DND-41 (cell line): ENCODE results near the gene MAGEA2.
"Not testable (repeated sequence)": the region's sequence is repeated elsewhere in the genome, so short reads cannot be mapped to it uniquely, and the experiment has no call there.

Source experiments
- ATAC-seq: fragments of 200-7000 bp; cut with Tn5 transposase; 3 replicates; pipeline ENCODE4 v1.9.1; 2021; ENCODE audit warnings: low read depth; ENCODE audit not compliant: insufficient read depth
- DNase-seq: peaks from one replicate; pipeline ENCODE4 v3.0.0-alpha.2; 2020
- H2AFZ ChIP-seq: 2 replicates; pipeline ENCODE4 v1.6.0; 2012; ENCODE audit warnings: low read depth, low read length
- H3K27ac ChIP-seq: 2 replicates; pipeline ENCODE4 v1.5.1; 2012; ENCODE audit warnings: low read length, inconsistent platforms
- H3K27me3 ChIP-seq: fragments of 200-600 bp; sonication (generic); 2 replicates; pipeline ENCODE4 v1.6.0; 2012; ENCODE audit warnings: low read length, mild to moderate bottlenecking, inconsistent platforms; ENCODE audit not compliant: insufficient read depth, poor library complexity
- H3K36me3 ChIP-seq: 2 replicates; pipeline ENCODE4 v1.5.1; 2012; ENCODE audit warnings: low read length, inconsistent platforms; ENCODE audit not compliant: insufficient read depth
- H3K4me1 ChIP-seq: 2 replicates; pipeline ENCODE4 v1.5.1; 2012; ENCODE audit warnings: mild to moderate bottlenecking, low read length; ENCODE audit not compliant: insufficient read depth
- H3K4me2 ChIP-seq: 2 replicates; pipeline ENCODE4 v1.6.0; 2012; ENCODE audit warnings: mild to moderate bottlenecking, moderate library complexity, low read length, inconsistent platforms; ENCODE audit not compliant: insufficient read depth
- H3K4me3 ChIP-seq, 2 experiments: fragments of 200-600 bp in 1 of 2; shearing (Covaris generic) in 1 of 2; 2 replicates each; pipeline ENCODE4 v1.5.1; 2012 to 2016; ENCODE audit warnings: inconsistent platforms in 2 of 2, low read length in 2 of 2, mild to moderate bottlenecking in 2 of 2, low read depth in 1 of 2, moderate library complexity in 1 of 2
- H3K79me2 ChIP-seq: 2 replicates; pipeline ENCODE4 v1.6.0; 2012; ENCODE audit warnings: low read length, inconsistent platforms; ENCODE audit not compliant: insufficient read depth
- H3K9ac ChIP-seq: 2 replicates; pipeline ENCODE4 v1.6.0; 2012; ENCODE audit warnings: low read depth, mild to moderate bottlenecking, inconsistent platforms, low read length, moderate library complexity
- H3K9me3 ChIP-seq: 2 replicates; pipeline ENCODE4 v1.5.1; 2012; ENCODE audit warnings: low read length, moderate library complexity, mild to moderate bottlenecking, inconsistent platforms; ENCODE audit not compliant: insufficient read depth, severe bottlenecking
- H4K20me1 ChIP-seq: 2 replicates; pipeline ENCODE4 v1.6.0; 2012; ENCODE audit warnings: low read length; ENCODE audit not compliant: insufficient read depth

Gene MAGEA2

DNA sequence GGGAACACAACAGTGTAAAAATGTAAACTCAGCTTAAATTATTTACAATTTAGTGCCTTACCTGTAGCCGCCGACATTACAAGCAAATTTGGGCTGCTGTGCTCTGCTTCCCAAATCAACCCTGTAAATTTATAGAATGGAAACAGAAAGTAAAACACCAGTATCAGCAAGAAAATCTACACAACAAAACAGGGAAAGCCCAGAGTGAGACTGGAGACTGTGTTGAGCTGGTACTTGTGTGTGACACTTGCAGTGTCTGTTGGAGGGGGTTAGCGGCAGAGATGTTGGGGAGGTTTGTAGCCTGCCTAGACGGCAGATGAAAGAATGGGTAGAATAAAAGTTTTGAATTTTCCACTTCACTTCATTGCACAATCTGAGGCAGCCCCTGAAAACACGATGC lies 40.4 kb downstream of the MAGEA2 start:
- not testable (repeated sequence) for H3K27me3 ChIP-seq, H3K79me2 ChIP-seq, H4K20me1 ChIP-seq, H3K4me3 ChIP-seq, H2AFZ ChIP-seq, H3K9me3 ChIP-seq, H3K9ac ChIP-seq, DNase-seq, H3K4me2 ChIP-seq, H3K27ac ChIP-seq, H3K4me1 ChIP-seq, H3K36me3 ChIP-seq, ATAC-seq

- H3K36me3 ChIP-seq, H3K27ac ChIP-seq, H3K4me2 ChIP-seq, H3K27me3 ChIP-seq, H4K20me1 ChIP-seq, ATAC-seq, H3K4me3 ChIP-seq, H2AFZ ChIP-seq, H3K9me3 ChIP-seq, H3K9ac ChIP-seq, H3K79me2 ChIP-seq, DNase-seq, H3K4me1 ChIP-seq: not testable (repeated sequence)
These were observed 44.5 kb downstream of the MAGEA2 start, which contains the start of gene CSAG2 for GRCh38 chrX:152709173-152709572. Gene CSAG2, minus strand, starts transcription at chrX:152709273. Its CDS starts 161 bp downstream, at chrX:152709112.

DNA sequence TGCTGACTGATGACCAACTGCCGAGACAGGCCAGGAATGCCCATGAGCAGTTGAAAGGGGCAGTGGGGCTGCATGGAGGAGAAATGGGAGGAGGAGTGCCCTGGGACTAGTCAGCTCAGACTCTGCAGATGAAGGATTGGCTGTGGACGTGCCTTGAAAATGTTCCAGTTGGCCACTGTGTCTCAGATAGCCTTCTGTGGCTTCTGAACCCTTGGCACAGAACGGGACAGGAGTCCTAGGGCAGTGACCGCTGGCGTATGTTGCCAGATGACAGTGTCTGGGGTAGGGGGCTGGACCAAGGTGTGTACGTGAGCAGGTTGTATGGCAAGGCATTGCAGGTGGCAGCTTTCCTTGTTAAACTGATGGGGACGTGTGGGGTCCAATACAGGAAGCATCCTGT lies 47.1 kb downstream of the MAGEA2 start:
- not testable (repeated sequence) for H3K9me3 ChIP-seq, H3K4me1 ChIP-seq, H3K27ac ChIP-seq, ATAC-seq, H3K9ac ChIP-seq, H3K36me3 ChIP-seq, H3K79me2 ChIP-seq, H3K4me2 ChIP-seq, H4K20me1 ChIP-seq, H3K27me3 ChIP-seq, H2AFZ ChIP-seq, H3K4me3 ChIP-seq, DNase-seq

DNA sequence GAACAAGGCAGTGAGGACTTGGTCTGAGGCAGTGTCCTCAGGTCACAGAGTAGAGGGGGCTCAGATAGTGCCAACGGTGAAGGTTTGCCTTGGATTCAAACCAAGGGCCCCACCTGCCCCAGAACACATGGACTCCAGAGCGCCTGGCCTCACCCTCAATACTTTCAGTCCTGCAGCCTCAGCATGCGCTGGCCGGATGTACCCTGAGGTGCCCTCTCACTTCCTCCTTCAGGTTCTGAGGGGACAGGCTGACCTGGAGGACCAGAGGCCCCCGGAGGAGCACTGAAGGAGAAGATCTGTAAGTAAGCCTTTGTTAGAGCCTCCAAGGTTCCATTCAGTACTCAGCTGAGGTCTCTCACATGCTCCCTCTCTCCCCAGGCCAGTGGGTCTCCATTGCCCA lies 53.3 kb downstream of the MAGEA2 start:
- not testable (repeated sequence) for ATAC-seq, H4K20me1 ChIP-seq, H3K4me2 ChIP-seq, H3K27me3 ChIP-seq, H3K9me3 ChIP-seq, H3K4me3 ChIP-seq, H3K79me2 ChIP-seq, H3K27ac ChIP-seq, DNase-seq, H2AFZ ChIP-seq, H3K9ac ChIP-seq, H3K4me1 ChIP-seq, H3K36me3 ChIP-seq
